DMS53 treated with DMSO at 0.1 percent for 48 hours (cell line): ENCODE results near the gene STPG1.

Experiments used
- DNase-seq: peaks from one replicate; lab custom pipeline; 2025; ENCODE audit not compliant: unreplicated experiment; lab: John Stamatoyannopoulos, UW

Gene STPG1

DNA sequence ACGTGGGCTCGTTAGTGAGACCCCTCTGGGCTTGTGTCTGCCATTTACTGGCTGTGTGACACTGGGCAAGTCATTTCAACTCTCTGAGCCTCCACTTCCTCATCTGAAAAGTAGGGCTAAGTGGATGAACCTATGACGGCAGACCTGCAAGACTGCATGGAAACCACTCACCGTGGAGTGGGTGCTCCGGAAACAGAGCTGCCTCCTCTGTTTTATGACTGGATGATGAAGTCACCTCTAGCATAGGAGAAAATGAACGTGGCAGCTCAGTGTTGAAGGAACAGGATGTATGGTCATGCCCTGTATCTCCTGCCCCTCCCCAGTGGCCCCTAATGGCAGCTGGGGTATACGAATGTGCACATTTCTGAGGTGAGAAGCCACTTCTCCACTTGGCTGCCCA, 40.5 kb downstream of the STPG1 start:
- DNase-seq, result no peak

DNA sequence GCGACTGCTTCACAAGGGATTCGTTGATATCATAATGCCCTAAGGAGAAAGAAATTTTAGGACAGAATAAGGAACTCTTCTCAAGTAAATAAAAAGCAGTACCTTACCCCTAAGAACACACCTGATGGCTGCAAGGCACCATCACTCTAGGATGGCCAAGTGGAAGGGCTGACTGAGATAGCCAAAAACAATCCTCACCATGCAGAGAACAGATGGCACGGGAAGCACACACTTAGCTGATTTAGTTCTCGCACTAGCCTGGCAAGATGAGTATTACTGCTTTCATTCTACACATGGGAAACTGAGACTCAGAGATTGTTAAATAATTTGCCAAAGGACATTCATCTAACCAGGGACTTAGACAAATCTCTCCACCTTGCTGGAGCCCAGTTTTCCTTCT, 43.8 kb downstream of the STPG1 start:
- no peak for DNase-seq

DNA sequence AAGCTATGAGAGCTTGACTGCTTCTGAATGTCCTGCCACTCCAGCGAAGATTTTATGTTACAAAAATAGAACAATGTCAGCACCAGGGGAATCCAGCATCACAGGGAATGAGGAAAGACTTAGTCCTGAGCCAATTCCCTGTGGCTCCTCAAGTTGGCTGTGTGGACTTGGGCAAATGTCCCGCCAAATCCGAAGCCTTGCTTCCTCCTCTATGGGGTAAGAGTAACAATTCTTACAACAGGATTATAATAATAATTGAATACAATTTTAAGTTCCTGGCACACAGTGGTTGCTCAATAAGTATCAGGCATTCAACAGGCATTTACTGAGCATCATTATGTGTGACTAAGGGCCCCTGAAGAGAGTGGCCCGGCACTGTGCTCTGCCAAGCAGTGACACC, 44.4 kb downstream of the STPG1 start:
- no peak for DNase-seq

DNA sequence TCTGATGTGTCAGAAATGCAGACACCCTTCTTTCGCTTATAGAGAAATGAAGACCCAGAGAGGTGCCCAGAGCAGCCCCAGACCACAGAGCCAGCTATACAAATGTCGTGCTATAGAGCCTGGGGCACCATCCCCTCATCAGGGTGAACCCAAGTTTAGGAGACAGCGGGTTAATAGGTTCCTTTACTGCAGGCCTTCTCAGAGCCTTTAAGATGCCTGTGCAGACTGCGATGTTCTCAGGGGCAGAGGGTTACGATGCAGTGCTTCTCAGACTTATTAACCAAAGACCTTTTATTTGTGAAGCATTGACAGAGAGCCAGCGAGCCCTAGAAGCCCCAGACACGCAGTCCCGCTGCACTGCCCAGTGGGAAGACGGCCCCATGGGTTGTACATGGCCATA, 46.9 kb downstream of the STPG1 start:
- no peak for DNase-seq

DNA sequence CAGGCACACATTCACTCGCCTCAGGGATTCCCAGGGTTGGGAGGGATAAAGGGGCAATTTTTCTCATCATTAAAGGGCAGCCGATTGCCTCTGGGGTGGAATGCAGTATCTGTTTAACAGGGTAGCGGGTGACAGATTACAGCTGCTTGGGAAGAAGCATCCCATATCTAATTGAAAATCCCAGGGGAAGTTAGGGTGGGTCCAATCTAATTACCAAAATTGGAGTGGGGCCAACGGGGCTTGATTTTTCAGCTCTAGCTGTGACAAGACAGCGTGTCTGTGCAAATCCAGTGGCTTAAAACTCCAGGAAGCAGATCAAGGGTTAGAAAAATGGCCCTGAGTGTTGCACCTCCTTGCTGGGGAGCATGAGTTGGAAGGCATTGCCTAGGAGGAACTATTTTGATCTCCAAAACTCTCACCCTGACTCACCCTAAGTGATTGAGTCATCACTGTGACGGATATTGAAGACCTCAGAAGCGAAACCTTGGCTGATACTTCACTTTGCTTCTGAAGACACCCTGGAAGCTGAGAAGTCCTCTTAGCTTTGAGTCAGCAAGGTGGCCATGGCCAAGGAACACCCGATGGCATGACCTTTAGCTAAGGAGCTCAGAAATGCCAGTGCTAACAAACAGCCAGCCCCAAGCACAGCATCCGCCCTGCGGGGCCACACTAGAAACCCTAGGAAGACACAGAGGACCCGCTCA, 48.5 kb downstream of the STPG1 start:
- no peak for DNase-seq

DNA sequence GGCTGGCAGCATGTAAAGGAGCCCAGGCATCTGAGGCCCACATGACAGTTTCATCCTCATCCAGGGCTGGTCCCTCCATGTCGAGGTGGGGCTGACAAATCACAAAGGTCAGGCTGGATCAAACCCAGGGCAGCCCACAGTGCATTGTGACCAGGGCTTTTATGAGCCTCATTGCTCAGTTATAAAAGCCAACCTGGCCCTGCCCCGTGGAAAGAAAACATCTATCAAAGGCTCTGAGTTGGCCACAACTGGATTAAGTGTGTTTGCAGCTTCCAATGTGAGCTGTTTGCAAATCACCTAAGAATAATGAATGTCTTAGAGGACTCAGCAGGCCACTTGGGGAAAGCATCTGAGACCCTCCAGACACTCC, 49.0 kb downstream of the STPG1 start:
- DNase-seq, result no peak

DNA sequence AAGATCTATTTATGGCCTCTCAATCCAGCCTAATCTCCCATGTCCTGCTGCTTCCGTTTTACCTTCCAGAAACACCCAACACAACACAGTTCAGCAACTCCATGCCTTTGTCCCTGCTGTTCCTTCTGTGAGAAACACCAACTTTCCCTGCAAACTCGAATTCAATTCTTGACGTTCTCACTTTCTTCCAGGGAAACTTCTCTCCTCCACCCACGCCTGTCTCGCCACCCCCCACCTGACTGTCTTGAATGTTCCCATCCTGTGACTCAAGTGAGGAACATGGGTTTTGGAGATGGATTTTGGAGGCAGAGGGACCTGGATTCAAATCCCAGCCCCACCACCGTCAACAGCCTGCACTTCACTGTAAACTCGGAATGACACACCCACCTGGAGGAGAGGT, 49.6 kb downstream of the STPG1 start:
- DNase-seq, result no peak

DNA sequence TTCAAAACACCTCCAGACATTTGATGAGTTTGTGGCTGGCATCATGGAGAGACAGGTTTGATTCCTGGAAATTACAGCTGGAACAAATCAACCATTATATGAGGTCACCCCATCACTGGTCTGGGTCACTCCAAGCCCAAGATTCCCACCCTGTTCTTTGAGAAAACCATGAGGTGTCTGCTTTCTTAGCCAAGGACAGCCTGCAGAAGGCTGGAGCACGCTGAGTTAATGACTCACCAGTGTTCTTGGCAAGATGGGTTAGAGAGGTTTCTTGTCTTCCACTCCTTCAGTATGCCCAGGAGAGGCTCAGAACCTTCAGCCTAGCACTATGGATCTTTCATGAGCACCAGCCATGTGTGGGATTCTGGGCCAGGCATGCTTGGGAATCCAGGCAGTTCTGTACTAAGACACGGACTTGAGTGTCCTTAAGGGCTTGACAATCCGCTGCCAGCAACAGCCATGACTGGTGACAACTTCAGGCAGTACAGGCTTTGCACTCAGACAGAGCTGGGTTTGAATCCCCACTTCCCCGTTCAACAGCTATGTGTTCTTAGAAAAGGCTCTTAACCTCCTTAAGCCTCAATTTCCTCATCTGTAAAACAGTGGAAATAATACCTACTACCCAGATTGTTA, 50.5 kb downstream of the STPG1 start:
- no peak for DNase-seq

DNA sequence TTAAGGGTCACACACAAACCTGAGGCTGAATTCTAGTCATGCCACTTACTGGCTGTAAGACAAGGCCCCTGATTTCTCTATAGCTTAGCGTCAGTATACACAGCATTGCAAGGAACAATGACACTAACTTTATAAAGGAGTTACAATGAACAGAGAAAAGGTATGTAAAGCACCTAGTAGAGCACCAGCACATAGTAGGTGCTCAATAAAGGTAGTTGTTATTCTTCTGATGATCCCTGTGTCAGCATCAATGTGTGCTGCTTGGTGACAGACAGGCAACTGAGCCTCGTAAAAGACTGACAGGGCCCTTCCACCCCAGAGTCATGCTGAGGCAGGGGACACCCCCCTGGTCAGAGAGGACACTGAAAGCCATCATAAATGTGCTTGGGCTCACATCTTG, 51.2 kb downstream of the STPG1 start:
- DNase-seq, result no peak

DNA sequence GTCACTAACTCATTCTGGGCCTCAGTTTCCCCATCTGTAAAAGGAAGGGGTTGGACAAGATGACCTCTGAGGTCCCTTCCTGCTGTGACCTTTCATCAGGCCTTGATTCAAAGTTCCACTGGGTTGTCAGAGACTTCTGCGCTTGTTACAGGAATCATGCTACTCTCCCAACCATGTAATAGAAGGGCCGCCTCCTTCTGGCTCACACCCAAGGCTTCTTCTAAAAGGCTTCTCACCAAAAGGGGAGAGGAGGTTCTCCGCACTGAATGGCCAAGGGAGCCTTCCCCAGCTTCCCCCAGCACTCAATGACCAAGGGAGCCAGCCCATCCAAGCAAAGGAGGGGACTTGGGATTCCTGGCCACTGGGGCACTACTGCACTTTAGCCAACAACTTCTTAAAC, 51.8 kb downstream of the STPG1 start:
- no peak for DNase-seq

DNA sequence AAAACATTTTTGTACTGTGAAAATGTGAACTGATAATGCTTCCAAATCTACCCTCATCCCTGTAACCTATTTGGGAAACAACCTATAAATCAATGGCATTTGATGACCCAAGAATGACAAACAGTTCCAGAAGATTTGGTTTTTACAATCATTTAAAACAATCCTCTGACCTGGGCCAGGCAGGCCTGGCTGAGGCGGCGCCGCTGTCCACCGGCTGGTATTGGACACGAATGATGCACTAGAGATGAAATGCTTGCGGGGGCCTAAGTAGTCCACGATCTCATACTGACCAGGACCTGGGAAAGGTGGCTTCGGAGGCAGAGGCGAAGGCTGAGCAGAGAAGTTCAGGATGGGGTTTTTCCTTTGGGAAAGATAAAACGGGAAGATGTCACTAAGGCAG, 52.9 kb downstream of the STPG1 start:
- DNase-seq, result no peak

DNA sequence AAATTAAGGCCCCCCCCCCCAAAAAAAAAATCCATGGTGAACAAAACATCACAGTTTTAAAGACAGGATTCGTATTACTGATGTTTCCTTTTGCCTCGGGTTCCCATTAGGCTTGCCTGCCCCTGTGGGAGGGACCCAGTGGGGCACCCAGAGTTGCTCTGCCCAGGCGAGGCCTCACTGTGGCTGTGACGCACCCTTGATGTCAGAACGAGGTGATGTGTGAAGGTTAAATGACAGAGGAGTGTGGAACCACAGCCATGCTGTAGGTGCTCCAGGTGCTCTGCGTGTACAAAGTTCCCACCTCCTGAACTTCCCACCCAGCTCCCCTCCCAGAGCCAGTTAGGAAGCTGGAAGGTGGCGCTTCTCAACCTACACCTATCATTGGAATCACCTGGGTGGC, 56.5 kb downstream of the STPG1 start:
- no peak for DNase-seq

DNA sequence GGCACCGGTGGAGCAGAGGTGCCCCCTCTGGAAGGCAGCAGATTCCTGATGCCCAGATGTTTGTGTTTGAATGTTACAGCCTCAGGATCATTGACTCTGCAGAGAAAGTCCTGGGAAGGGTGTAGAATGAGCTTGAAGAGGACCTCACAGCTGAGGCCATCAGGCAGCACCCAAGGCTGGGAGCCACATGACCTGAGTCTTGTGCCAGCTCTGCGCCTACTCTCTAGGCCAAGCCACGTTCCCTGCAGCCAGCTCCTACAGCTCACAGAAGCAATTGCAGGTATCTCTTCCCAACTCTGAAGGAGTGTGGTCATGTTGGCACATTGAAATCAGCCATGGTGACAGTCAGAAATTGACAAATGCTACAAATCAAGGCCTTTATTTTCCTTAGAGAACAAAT, 58.1 kb downstream of the STPG1 start:
- no peak for DNase-seq

DNA sequence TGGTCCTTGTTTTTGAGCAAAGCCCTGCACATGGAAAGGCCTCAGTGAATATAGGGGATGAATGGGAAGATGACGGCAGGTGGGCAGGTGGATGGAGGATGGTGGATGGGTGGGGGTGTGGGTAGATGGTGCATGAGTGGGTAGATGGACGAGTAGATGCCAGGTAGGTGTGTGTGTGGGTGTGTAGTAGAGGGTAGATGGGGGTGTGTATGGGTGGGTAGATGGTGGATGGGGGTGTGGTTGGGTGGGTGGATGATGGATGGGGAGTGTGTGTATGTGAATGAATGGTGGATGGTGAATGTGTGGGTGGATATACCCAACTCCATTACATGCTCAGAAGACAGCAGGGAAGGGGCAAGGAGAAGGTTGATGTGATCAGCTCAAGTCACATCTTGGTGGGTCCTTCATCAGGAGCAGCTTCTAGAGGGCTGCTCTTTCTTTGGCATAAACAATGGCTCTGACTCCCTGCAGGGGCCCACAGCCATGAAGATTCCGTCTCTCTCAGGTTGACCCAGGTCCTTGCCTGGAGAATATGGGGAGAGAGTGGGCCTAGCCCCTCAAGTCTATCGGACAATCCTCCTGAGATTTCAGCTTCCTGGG, 60.2 kb downstream of the STPG1 start:
- DNase-seq, result no peak

DNA sequence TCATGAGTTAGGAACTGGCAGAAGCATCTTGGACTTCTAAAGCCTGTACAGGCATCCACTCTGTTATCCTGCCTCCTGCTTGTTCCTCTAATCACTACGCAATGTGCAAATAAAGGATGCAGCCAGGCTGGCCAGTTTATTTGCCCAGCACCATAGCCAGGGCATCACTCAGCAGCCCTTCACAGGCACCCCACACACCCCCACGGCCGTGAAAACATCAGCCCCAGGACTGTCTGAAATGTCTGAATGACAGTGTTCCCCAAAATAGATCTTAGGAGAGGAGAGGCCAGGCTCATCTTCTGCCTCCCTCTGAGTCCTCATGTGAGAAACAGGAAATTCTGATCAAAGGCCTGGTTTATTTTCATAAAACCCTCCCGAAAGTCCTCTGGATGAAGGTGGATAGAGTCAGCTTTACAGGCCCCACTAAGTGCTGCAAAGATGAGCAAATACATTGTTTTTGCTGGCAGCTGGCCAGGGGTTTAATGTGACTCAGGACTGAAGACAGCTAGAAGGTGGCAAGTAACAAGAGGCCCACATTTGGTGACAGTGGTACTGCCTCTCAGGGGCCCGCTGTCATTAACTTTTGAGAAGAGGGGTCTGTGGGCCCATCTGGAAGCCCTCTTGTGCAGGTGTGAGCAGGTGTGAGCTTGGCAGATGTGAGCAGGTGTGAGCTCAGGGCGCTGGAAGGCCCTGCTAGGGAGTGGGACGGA, 61.5 kb downstream of the STPG1 start:
- no peak for DNase-seq

DNA sequence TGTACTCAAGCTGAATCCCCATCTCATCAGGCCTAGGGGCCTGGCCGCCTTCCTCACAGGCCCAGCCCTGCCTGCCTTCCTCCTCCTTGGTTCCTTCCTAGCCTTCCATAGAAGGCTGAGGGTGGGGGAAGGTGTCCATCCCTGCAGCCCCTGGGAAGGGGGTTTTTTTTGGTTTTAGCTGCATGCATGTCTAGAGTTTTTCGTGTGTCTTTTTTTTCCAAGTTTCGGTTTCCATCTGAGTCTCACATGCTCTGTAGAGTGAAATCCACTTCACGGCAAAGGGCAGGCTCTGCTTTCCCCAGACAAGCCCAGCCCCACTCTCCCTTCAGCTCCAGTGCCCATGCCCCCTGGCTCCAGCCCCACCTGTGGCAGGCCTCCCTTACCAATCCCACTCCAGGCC, 62.3 kb downstream of the STPG1 start:
- DNase-seq, result no peak

DNA sequence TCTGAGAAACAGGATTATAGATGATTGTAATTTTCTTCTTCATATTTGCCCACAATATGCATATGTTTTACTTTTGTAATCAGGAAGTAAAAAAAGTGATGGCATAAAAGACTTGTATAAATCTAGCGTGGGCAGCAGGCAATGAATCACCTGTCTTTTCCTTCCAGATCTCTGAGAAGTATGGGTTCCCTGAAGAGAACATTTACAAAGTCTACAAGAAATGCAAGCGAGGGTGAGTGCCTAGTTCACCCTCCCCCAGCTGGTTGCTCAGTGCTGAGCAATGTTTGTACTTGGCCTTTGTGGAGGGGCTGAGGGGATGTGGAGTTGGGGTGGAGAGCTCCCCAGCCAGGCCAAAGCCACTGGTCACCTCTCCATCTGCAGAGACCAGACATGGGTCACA, 63.7 kb downstream of the STPG1 start:
- DNase-seq, result no peak

DNA sequence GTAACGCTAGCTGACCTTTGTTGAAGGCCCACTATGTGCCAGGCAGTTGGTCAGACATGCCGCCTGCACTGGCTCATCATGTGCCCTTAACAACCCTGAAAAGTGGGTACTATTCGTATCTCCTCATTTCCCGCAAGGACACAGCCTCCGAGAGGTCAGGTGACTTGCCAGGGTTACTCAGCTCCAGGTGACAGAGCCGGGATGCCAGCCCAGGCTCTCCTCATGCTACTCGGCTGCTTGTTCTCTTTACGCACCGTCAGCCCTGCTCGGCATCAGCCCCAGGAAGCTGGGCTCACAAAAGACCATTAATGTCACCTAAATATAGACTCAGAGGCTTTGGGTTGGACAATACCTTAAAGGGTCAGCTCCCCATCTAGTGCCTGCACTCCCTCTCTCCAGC, 65.4 kb downstream of the STPG1 start:
- no peak for DNase-seq

DNA sequence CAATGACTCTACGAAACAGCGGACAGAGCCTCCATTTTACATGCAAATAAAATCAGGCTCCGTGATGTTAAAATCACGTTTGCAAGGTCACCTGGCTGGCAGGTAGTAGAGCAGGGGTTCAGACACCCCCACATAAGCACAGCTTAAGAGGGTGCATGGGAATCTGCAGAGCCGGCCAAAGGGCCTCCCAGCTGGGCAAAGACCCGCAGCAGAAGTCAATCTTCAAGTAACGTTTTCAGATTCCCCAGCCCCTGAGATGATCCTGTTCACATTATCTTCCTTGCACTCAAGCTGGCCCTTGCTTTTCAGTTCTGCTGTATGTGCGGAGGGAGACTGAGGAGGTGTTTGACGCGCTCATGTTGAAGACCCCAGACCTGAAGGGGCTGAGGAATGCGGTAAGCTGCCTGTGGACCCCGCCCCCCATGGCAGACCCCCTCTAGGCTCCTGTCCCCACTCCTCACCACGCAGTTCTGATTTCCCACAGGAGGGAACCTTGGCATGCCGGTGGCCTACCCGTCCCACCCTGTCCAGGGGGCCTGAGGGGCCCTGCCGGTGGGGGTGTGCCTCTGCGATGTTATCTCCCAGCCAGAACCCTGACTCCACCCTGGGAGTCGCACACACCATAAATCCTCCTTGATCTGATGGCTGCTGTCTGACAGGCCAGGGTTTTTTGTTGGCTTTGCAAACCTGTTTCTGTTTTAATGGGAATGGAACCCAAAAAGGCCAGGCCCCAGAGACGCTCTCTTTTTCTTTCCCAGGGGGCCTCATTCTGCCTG, 66.2 kb downstream of the STPG1 start:
- DNase-seq, result no peak

DNA sequence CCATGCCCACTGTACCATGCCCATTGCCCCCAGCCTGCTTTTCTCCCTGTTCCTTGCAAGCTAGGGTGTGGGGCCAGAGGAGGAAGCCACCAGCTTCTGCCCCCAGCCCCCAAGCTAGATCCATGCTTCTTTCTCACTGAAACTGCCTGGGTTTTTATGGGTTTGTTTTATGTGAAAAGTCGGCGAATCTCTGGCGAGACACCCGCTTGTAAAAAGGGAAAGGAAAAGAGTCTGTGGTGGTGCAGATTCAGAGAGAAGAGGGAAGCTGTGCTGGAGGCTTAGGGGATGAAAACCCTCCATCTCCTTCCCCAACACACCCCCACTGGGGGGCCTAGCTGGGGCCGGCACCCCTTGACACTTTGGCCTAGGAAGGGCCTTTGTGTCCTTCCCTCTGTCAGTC, 68.2 kb downstream of the STPG1 start:
- DNase-seq, result no peak

DNA sequence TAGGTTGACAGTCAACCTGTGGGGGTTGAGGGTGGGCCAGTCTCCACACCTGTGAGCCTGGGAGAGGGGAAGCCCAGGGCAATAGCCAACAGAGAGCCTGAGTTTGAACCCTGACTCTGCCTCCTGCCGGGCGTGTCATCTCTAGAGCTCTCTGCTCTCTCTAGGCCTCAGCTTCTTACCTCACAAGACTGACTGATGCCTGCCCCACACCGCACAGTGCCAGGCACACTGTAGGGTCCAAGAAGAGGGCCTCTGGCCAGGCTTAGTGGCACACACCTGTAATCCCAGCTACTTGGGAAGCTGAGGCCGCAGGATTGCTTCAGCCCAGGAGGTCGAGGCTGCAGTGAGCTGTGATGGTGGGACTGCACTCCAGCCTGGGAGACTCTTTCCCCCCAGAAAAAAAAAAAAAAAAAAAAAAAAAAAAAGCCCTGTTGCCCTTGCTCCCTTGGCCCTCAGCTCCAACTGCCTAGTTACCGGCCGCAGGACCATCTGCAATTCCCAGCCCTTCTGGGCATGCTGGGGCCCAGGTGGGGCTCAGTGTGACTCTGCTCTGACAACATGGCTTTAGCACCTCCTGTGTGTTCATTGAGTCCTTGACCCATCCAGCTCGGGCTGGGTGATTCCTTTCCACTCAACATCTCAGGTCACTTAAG, 69.4 kb downstream of the STPG1 start:
- DNase-seq, result no peak
